ENCODE data around the gene MRPS15.

MRPS15 gene

GRCh38 chr1:36476945-36477344 is 12.8 kb upstream of the MRPS15 start:
- H3K27ac ChIP-seq = no peak overlapping the region
- no peaks in the 10 kb centered on the region for H3K27me3 ChIP-seq (ENCODE audit: insufficient read depth, low read depth)
- no peak overlapping the region for H3K4me3 ChIP-seq (IDR thresholded peaks at IDR 0.05; ENCODE audit: insufficient read depth, low read depth, low read length)
- no peaks in the 10 kb centered on the region for H3K36me3 ChIP-seq (ENCODE audit: insufficient read depth)
- H3K79me2 ChIP-seq (ENCODE audit: insufficient read depth, low read depth) = no peaks in the 10 kb centered on the region
- H3K4me2 ChIP-seq = no peak overlapping the region
- TF ChIP-seq CTCF (conservative IDR thresholded peaks at IDR 0.05; ENCODE audit: low read depth, low read length) = no peak
- H3K4me1 ChIP-seq (ENCODE audit: low read depth, poor library complexity, severe bottlenecking) = peaks cover 23% of the 10 kb centered on the region
- H4K20me1 ChIP-seq (ENCODE audit: insufficient read depth) = no peaks in the 10 kb centered on the region
- no peak overlapping the region for H3K9ac ChIP-seq
- no peak overlapping the region for H2AFZ ChIP-seq (ENCODE audit: low read depth)

GRCh38 chr1:36475910-36476604 is 11.9 kb upstream of the MRPS15 start:
- no peak overlapping the region for H3K27ac ChIP-seq
- TF ChIP-seq CTCF (conservative IDR thresholded peaks at IDR 0.05; ENCODE audit: low read depth, low read length) = no peak
- H3K4me3 ChIP-seq (IDR thresholded peaks at IDR 0.05; ENCODE audit: insufficient read depth, low read depth, low read length) = no peak overlapping the region
- peaks cover 23% of the 10 kb centered on the region for H3K4me1 ChIP-seq (ENCODE audit: low read depth, poor library complexity, severe bottlenecking)
- H3K79me2 ChIP-seq (ENCODE audit: insufficient read depth, low read depth) = no peaks in the 10 kb centered on the region
- no peak overlapping the region for H2AFZ ChIP-seq (ENCODE audit: low read depth)
- no peaks in the 10 kb centered on the region for H4K20me1 ChIP-seq (ENCODE audit: insufficient read depth)
- H3K36me3 ChIP-seq (ENCODE audit: insufficient read depth) = no peaks in the 10 kb centered on the region
- H3K9ac ChIP-seq = no peak overlapping the region
- no peaks in the 10 kb centered on the region for H3K27me3 ChIP-seq (ENCODE audit: insufficient read depth, low read depth)
- H3K4me2 ChIP-seq = no peak overlapping the region

- Histone ChIP-seq H3K79me2 (ENCODE audit: insufficient read depth, low read depth) (no peaks in the 10 kb centered on the region), H3K4me2 (no peak overlapping the region), H4K20me1 (ENCODE audit: insufficient read depth) (no peaks in the 10 kb centered on the region), H3K27me3 (ENCODE audit: insufficient read depth, low read depth) (no peaks in the 10 kb centered on the region), H3K4me3 (IDR thresholded peaks at IDR 0.05; ENCODE audit: insufficient read depth, low read depth, low read length) (no peak overlapping the region), H3K9ac (no peak overlapping the region), H3K27ac (no peak overlapping the region), H3K36me3 (ENCODE audit: insufficient read depth) (no peaks in the 10 kb centered on the region), H3K4me1 (ENCODE audit: low read depth, poor library complexity, severe bottlenecking) (peaks cover 23% of the 10 kb centered on the region), H2AFZ (ENCODE audit: low read depth) (no peak overlapping the region)
- TF ChIP-seq CTCF (conservative IDR thresholded peaks at IDR 0.05; ENCODE audit: low read depth, low read length) = no peak
Observed at GRCh38 chr1:36475341-36475740, 11.2 kb upstream of the MRPS15 start.

GRCh38 chr1:36472656-36473055 is 8.5 kb upstream of the MRPS15 start:
- no peak overlapping the region for H3K4me3 ChIP-seq (IDR thresholded peaks at IDR 0.05; ENCODE audit: insufficient read depth, low read depth, low read length)
- no peaks in the 10 kb centered on the region for H3K79me2 ChIP-seq (ENCODE audit: insufficient read depth, low read depth)
- no peak overlapping the region for H2AFZ ChIP-seq (ENCODE audit: low read depth)
- no peak overlapping the region for H3K4me2 ChIP-seq
- H4K20me1 ChIP-seq (ENCODE audit: insufficient read depth) = no peaks in the 10 kb centered on the region
- no peaks in the 10 kb centered on the region for H3K27me3 ChIP-seq (ENCODE audit: insufficient read depth, low read depth)
- H3K27ac ChIP-seq = no peak overlapping the region
- no peak for TF ChIP-seq CTCF (conservative IDR thresholded peaks at IDR 0.05; ENCODE audit: low read depth, low read length)
- H3K9ac ChIP-seq = no peak overlapping the region
- peaks cover 23% of the 10 kb centered on the region for H3K4me1 ChIP-seq (ENCODE audit: low read depth, poor library complexity, severe bottlenecking)
- H3K36me3 ChIP-seq (ENCODE audit: insufficient read depth) = no peaks in the 10 kb centered on the region

Measured in KMS-11 (cell line).